NT2/D1 (cell line): Measurements from ENCODE around the gene ULBP1.

Experiments
- SUZ12 ChIP-seq: IDR thresholded peaks from 2 replicates; pipeline ENCODE4 v1.6.1; 2011; ENCODE audit not compliant: insufficient read length, insufficient read depth; ENCODE audit errors: extremely low read depth
- YY1 ChIP-seq: IDR thresholded peaks from 2 replicates; pipeline ENCODE4 v1.6.1; 2011; ENCODE audit not compliant: insufficient read length, insufficient read depth

- TF ChIP-seq SUZ12 (peak; percentile 75), YY1 (no peak)
Measured at GRCh38 chr6:149938571-149939355, 25.0 kb upstream of the ULBP1 start.
